Hindlimb muscle (tissue), 1 donor: ENCODE results near the gene NKRF. TPM values are rescaled to one million over a fixed set of nuclear protein-coding genes. Genes with fewer than 3 reads are reported as not detected.
"Not testable (repeated sequence)": the region's sequence is repeated elsewhere in the genome, so short reads cannot be mapped to it uniquely, and the experiment has no call there.

Source experiments
- DNase-seq: peaks from one replicate; pipeline ENCODE4 v3.0.0-alpha.2; 2013
- polyA plus RNA-seq: library from polyadenylated mRNA; unstranded; fragments of 120-200 nt; gene quantifications from one replicate; pipeline ENCODE4 v1.2.1, GENCODE V29; 2013; ENCODE audit not compliant: insufficient read length

The NKRF gene
- 6.7 TPM for polyA plus RNA-seq

DNA sequence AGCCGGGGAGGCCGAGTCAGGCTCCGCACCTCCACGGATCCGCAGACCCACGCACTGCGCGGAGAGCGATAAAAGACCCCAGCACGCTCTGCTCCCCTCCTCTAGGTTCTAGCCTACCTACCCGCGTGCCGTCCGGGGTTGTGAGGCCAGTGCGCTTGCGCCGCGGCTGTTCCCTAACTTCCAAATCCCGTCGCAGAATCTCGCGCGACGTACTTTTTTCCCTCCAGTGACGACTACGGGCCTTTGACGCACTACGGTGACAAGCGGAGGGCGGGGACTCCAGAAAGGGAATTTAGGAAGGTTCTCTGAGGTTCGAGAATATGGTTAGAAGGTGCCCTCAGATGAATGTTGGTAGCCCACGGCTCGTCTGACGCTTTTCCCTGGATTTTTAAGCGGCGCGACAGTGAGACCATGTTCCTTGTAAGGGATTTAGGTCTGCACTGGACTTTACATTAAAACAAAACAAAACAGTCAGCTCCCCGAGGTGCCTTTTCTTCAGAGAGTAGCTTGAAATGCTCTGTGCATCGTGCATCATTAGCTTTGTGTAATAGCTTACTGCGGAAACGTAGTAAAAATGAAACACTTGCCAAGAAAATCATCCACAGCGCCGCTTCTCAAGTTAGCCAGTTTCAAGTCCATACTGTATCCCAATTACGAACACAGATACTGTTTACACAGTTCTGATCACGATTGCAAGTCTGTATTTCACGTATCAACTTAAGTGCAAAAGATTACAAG, at the start of gene NKRF:
Gene NKRF (minus strand): TSS at position 145 of the 738 bp plus-strand sequence.
- peak; percentile 92 for DNase-seq

DNA sequence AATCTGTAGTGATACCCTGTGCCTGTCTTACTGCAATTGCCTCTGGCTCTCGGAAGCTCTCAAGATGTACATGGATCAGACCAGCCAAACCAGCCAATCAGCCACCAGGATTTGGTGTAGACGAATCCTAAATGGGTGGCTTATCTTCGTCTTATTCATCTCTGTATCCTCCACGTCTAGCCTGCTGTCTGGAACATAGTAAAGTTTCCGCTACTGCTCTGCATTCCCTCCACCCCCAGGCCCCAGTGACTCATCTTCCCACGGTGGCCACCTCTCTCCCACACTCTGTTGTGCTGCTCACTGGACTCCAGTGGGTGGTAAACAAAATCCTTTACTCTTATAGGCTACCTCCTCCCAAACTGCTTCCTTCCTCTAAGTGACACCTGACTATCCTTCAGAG, 48.9 kb upstream of the NKRF start:
- peak; percentile 33 for DNase-seq

DNA sequence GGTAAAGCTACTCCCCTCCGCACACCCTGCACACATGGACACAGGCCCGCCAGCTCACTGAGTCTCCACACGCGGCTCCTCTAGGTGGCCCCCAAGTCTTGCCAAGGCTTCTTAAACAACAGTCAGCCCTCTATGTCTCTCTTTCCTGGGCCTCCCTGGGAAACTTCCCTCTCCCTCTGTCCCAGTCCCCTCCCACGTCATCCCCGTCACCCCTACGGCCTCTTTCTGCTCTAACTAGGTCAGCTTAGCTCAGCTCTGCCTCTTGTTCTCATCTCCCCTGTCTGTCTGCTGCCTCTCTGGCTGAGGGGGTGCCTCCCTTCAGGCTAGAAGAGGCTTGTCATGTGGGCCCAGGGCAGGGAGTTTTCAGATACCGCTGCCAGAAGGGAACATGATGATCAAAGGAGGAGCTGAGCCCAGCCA, 47.9 kb upstream of the NKRF start:
- DNase-seq: peak; percentile 77

GRCh38 chrX:119648421-119648775, 42.2 kb upstream of the NKRF start:
- no peak for DNase-seq

DNA sequence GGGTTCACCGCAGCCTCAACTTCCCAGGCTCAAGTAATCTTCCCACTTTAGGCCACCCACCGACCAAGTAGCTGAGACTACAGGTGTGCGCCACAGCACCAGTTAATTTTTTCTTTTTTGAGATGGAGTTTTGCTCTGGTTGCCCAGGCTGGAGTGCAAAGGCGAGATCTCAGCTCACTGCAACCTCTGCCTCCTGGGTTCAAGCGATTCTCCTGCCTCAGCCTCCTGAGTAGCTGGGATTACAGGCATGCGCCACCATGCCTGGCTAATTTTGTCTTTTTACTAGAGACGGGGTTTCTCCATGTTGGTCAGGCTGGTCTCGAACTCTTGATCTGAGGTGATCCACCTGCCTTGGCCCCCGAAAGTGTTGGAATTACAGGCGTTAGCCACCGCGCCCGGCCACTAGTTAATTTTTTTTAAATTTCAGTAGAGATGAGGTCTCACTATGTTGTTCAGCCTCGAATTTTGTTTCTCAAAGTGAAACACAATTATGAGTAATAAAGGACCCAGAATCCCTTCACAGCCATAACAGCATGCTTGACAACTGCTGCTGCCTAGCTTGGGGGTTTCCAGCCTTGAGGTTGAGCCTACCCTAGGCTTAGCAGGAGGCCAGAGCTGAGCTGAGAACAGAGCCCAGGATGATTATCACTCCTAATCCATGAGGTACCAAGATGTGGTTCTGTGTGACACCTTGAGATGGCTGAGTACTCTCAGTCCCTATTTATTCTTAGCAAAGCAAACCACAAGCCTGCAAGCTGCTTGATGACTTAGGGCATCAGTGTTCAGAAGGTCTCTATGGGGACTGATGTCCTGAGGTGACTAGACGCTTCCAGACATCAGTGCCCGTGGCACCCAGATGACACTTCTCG, 41.6 kb upstream of the NKRF start:
- DNase-seq: no peak

DNA sequence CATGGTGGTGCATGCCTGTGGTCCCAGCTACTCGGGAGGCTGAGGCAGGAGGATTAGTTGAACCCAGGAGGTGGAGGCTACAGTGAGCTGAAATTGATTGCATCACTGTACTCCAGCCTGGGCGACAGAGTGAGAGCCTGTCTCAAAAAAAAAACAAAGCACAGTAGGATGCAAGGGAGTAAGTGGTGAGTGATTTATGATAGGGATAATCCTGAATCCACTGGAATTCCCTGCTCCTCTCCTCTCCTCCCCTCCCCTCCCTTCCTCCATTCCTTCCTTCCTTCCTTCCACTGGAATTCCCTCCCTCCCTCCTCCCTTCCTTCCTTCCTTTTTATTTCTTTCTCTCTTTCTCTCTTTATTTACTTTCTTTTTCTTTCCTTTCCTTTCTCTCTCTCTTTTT, 40.9 kb upstream of the NKRF start:
- no peak for DNase-seq

- no peak for DNase-seq
These were observed 40.3 kb upstream of the NKRF start for GRCh38 chrX:119646515-119646914.

DNA sequence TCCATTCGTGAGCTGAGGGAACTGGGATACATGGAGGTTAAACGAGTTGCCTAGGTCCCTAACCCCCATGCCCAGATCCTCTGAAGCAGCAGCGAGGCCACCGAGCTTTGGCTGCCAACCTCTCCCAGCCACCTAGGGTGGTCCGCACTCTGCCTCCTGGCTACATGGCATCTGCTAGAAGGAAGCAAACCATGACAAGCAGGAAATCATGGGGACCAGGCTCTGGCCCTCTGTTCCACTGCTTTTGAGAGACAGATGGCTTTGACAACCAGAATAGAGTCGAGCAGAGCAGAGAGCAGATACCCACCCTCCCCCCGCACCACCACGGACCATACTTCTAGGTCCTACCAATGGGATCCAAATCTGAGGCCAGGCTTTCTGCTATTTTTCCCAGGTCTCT, 37.5 kb upstream of the NKRF start:
- DNase-seq: no peak

DNA sequence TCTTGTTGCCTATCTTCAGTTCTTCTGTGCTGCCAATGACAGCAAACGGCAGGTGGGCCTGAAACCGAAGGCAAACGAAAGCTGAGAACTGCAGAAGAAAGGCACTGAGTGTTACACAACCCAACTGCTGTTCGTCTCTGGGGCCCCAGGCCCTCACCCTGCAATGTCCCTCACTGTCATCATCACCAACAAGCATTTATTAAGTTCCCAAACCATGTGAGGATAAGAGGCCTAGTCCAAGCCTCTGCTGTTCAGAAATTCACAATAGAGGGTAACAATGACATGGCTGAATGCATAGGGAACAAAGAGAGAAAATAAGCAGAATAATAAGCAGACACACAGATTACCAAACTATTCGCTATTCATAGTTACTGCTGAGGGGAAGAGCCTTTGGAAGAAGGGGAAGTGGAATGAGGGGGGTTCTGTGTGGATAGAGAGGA, 34.5 kb upstream of the NKRF start:
- no peak for DNase-seq

- no peak for DNase-seq
These were observed 32.7 kb upstream of the NKRF start for GRCh38 chrX:119638725-119639471.

DNA sequence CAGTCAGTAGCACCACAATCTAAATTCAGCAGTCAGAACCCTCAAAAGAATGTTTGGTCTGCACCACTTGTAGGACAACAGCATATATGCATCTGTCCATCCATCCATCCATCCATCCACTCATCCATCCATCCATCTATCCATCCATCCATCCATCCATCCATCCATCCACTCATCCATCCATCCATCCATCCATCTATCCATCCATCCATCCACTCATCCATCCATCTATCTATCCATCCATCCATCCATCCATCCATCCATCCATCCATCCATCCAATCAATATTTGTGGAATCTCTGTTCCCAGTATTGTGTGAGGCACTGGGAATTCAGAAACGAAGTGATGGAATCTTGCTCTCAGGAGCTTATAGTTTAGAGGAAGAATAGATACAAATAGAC, 31.2 kb upstream of the NKRF start:
- DNase-seq: not testable (repeated sequence)

GRCh38 chrX:119636419-119636818, 30.2 kb upstream of the NKRF start:
- no peak for DNase-seq

GRCh38 chrX:119635799-119636198, 29.6 kb upstream of the NKRF start:
- DNase-seq: no peak

GRCh38 chrX:119635179-119635578, 29.0 kb upstream of the NKRF start:
- no peak for DNase-seq

- no peak for DNase-seq
These were observed 19.6 kb upstream of the NKRF start for GRCh38 chrX:119625843-119626242.

GRCh38 chrX:119624951-119625668, 18.9 kb upstream of the NKRF start:
- no peak for DNase-seq

DNA sequence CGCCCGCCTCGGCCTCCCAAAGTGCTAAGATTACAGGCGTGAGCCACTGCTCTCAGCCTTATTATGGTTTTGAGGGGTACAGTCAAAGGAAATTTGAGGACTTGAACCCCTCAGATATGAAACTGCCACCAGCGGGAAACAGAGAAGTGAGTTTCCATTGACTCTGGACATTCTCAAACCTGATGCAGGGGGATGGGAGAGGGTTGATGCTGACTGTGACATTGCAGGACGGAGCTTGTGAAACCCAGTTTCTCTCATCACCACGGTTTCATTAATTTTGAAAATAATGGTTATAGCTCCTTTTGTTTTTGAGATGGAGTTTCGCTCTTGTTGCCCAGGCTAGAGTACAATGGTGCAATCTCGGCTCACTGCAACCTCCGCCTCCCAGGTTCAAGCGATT, 18.2 kb upstream of the NKRF start:
- DNase-seq: no peak

DNA sequence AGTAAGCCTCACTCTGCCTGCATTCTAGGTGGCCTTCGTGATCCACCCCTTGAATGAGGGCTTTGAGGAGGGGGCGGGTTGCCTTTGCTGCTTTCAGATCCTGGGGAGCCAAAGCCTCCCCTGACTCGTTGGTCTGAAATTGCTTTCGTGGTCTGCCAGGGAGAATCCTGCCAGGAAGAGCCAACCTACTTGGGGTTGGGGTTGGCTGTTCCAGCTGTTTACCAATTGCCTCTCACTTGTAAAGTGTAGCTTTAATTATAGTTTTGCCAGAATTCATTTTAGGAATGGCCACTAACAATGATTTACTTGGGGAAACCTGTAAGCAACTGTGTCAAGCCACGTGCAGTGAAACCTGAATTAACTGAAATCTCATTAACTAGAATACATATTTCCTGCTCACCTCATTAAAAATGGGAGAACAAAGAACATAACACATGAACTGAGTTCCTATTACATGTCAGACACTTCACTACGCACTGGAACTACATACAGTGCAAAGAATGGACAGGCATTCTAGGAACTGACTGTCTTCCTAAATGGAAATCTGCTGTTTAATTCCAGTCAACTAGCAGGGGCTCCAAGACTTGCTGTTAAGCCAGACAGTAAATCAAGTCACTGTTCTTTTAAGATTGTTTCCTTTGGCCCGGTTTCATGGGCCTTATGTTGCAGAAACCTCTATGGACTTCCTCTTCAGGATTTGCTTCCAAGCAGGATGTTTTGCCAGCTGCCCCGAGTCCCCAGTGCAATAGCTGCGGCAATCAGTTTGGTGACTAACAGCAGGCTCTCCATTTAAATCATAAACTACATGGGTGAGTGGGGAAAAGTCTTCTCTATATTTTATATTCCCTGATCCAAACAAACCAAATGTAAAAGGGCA, 16.4 kb upstream of the NKRF start:
- DNase-seq: peak; percentile 20

DNA sequence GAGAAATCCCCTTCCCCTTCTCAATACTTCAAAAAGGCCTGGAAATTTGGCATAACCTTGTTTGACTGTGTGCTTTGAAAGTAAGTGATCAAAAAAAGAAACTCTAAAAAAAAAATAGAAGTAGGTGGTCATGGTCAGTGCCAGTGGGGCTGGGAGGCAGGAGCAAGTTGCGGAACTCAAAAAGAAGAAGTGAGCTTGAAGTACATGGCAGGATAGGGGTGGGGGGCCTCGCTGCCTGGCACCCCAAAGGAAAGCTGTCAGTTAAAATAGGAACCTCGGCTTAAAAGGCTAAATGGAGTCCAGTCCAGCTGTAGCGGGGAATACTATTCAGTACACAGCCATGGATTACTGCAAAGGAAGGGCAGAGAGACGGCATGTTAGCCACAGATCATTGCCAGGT, 12.2 kb upstream of the NKRF start:
- DNase-seq: no peak

GRCh38 chrX:119617517-119618164, 11.4 kb upstream of the NKRF start:
- DNase-seq: no peak

DNA sequence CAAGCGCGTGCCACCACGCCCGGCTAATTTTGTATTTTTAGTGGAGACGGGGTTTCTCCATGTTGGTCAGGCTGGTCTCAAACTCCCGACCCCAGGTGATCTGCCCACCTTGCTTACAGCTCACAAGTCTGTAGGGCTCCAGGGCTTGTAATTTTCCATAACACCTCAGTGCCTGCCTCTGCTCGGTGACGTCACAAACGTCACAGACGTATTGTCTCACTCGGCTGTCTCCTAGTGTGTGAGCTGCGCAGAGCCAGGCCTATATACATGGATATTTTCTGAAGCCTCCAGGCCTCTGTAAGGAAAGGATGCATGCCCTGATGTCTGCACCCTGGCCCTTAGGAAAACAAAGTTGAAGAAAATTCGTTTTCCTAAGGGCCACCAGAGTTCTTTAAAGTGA, 8.6 kb upstream of the NKRF start:
- DNase-seq: no peak
